ENCODE data around the gene MTCL3.

Gene MTCL3

DNA sequence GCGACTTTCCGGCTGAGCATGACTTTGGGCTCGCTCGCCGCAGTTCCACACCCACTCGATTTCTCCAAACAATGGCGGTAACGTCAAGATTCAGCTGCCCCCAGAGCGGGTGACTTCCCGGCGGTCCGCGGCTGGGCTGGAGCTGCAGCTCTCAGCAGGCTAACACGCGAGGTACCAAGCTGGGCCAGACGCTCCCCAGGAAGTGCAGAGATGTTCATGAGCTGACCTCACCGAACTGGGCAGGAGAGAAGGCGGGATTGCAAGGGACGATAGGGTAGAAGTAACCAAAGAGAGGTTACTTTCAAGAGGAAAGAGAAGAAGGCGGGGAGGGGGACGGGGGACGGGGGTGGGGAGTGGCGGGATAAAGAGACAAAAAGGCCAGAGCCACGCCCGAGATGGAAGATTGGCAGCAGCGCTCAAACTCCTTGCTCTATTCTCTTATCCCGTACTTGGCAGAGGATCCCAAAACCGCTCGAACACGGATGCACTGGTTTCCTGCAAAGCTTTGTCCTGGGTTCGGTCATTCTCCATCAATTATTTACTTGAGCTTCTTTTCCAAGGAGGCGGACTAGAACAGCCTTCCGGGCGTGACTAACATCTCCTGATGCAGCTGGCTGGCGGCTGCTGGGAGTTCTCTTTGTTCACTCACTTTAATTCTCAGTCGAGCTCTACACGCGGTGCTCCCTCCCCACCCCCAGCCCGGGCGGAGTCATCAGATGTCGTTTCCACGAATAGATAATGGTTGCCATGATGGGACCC lies at the start of gene MTCL3:
TSS of gene MTCL3 (minus strand) at position 626 of the 759 bp plus-strand sequence.
- peak; percentile 92 for DNase-seq

DNA sequence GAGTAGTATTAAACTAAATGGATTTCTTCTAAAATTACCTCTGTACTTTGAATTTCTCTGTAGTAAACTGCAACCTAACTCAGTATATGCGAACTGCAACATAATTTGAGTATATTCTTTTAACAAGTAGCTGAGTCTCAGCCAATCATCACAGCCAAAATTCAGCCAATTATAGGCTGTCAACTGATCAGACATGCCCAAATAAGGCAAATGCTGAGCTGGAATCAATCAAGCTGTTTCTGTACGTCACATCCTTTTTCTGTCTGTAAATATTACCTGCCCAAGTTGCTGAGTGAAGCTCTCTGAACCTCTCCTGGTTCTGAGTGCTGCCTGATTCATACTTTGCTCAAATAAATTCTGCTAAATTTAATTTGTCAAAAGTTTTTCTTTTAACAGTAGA lies 48.3 kb upstream of the MTCL3 start:
- no peak for DNase-seq

DNA sequence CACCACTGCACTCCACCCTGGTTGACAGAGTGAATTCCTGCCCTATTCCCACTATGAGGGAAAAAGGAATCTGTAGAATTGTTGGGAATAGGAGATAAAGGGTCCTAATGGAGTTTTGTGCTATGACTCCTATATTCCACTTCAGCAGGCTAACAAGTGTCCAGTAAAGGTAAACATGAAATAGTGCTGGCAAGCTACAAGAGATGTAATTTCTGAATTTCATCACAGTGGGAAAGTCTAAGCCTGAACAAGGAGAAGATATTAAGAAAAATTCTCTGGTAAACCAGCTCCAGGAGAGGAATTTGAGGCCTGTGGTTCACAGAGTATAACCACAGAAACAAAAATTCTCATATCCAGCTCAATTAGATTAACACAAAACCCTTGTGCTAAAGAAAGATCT lies 47.5 kb upstream of the MTCL3 start:
- DNase-seq = no peak

DNA sequence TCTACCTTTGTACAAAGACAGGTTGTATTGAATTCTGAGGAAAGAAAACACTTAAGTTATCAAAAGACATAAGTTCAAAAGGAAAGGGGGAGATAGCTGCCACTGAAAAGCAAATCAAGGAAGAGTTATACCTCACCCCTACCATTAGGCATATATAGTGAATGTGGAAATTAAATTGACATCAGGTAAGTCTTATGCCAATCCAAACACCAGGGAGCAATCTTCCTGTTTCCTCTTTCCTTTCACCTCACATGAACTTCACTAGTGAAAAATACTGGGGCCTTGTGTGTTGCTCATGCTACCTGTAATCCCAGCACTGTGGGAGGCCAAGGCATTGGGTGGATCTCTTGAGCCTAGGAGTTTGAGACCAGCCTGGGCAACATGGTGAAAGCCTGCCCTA lies 47.0 kb upstream of the MTCL3 start:
- DNase-seq = no peak

DNA sequence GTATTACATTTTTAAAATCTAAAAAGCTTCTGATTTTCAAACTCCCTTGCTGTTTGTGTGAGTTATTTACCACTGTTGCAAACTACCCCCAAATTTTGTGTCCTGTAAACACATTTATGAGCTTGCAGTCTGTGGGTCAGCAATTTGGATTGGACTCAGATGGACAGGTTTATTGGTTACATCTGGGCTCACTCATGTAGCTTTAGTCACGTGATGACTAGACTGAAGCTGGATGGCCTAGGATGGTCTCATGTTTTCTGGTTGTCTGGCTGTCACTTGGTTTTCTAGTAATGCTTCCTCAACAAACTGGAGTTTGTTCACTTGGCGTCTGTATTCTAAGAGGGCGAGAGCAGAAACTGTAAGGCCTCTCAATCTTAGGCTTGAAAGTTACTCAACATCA lies 45.6 kb upstream of the MTCL3 start:
- DNase-seq = no peak

DNA sequence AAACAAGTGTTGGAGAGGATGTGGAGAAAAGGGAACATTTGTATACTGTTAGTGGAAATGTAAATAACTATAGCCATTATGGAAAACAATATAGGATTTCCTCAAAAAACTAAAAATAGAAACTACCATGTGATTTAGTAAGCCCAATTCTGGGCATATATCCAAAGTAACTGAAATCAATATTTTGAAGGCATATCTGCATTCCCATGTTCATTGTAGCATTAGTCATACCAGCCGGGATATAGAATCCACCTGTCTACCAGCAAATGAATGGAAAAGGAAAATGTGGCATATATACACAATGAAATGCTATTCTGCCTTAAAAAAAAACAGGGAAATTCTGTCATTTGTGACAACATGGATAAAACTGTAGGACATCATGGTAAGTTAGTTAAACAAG lies 42.5 kb upstream of the MTCL3 start:
- no peak for DNase-seq

DNA sequence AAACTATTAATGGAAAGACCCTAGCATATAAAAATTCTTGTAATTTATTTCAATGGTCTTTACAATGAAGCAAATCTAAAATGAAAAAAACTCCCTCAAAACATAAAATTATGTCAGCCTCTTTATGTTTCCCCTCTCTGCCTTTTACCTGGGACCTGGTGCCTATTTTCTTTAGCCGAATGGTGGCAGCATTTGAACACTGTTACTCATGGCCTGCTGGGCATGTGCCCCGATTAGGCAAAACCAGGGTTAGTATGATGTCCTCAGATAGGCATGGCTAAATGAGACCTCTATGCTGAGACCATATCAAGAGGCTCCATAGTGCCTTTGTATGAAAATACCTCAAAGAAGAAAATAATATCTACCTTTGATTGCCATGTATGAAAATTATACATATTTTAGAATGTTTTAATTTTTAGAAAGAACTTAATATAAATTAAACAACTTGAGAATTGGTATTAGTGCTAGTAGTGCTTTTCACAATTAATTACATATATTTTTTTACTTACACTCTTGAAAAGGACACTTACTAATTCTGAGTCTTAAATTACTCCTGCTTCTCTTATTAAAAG lies 35.4 kb upstream of the MTCL3 start:
- peak; percentile 80 for DNase-seq

DNA sequence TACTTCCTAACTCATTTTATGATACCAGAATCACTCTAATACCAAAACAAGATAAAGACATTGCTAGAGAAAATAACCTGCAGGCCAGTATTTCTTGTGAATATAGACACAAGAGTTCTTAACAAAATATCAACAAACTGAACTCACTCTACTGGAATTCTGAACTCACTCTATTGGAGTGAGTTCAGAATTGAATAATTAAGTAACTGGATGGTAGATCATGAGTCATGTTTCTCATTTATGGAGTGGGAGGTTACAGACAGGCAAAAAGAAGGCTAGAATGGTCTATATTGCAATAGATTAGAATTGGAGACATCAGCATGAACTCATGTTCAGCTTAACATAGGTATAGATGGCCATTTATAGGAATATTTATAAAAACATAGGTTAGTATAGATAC lies 31.3 kb upstream of the MTCL3 start:
- DNase-seq = no peak

DNA sequence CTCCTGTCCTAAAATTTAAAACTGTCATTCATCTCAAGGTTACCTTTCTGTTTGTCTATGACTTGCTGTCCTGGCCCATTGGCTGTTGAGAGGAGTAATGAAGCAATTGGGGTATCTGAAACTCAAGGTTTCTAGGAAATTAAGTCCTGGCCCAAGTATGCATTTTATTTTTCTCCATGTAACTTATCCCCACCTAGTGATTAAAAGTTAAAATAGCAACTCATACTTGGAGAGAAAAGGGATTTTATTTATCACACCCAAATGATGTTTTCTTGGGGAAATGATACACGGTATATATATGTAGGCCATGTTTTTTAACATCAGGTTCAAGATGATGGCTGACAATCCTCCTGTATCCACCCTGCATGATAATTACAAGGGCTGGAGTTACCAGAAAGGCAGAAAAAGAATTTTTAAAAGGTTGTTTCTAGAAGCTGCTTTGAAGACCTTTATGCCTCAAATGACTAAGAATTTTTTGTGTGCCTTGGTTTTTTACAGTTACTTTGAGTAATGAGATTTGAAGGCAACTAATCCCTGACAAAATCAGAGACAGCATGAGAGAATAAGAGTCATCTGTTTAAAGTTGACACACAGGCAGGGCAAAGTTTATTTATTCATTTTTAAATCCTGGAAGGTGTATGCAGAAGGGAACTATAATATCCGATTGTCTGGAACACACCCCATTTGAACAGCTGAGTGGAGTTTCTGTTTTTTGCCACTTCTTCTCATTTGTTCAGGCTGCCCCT lies 28.9 kb upstream of the MTCL3 start:
- no peak for DNase-seq

DNA sequence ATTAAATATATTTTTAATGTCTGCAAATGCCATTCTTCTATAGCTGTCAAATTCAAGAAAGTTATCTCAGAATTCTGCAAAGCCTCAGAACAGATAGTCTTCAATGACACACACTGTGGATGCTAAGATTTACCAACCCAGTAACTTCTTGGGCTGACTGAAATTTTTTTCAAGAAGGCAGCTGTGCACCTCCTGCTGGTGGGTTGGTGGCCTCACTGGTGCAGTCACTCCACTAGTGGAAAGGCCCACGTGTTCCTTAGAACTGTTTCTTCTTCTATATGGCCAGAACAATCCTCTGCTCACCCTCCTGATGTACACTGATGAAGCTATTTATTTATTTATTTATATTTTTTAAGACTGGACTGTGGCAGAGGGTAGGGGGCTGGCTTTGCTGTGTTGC lies 28.1 kb upstream of the MTCL3 start:
- DNase-seq = no peak

DNA sequence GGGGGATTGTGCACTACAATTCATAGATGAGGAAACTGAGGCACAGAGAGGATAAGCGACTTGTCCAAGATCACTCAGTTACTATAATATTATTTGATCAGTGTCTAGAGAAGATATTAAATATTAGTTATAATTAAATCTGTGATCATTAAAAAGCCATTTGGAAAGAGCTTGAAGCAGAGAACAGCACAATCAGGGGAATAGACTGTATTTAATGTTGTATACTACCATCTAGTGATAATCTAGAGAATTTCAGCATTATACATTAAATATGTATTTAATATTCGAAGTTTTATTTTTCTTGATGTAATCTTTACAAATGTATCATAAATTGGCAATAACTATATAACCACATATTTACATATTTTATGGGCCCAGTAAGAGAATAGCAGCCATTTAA lies 20.1 kb upstream of the MTCL3 start:
- no peak for DNase-seq

DNA sequence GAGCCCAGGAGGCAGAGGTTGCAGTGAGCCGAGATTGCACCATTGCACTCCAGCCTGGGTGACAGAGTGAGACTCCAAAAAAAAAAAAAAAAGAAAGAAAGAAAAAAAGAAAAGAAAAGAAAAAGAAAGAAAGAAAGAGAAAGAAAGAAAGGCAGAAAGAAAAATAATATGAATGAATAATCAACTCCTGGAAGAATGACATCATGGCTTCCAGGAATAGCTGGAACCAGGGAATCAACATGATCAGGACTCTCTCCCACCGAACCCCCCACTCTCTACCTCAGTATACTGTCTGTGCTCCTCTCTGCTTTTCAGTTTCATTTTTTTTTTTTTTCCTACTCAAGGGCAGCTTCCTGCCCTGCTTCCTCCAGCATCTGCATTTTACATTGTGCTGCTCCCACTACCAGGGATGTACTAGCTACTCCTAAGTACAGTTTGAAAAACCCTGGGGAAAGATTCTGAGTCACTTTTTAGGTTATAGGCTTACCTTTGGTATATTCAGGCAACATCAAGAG lies 19.7 kb upstream of the MTCL3 start:
- DNase-seq = no peak

DNA sequence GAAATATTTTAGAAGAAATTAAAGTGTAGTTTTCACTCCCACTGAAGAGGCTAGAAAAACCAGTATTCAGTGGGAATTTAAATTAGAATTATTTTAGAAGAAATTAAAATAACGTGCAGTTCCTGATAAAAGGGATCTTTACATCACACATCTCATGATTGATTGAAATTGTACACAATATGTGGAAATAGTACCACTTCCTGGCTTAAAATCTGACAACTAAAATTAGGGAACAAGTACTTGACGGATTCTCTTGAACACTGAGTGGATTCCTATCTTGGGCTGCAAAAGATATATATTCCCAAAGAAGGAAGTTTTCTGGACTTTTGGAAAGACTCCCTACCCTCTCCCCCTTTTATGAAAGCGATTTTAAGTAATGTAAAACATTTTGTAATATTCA lies 14.6 kb upstream of the MTCL3 start:
- DNase-seq = no peak

DNA sequence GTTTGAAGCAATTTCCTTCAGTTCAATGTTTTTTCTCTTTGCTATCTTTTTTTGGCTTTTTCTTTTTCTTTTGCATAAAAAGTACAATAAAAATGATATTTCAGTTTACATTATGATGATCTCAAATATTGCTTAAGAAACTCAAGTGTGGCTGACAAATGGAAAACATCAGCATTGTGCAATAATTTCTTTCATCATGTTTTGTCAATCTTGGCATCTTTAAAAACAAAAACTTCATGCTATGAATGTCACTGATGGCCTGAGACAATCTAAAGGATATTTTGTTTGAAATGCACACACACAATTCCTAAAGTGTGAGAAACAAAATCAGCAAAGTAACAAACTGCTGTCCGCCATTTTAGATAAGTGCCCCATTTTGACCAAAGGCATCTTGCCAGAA lies 13.9 kb upstream of the MTCL3 start:
- DNase-seq = no peak

DNA sequence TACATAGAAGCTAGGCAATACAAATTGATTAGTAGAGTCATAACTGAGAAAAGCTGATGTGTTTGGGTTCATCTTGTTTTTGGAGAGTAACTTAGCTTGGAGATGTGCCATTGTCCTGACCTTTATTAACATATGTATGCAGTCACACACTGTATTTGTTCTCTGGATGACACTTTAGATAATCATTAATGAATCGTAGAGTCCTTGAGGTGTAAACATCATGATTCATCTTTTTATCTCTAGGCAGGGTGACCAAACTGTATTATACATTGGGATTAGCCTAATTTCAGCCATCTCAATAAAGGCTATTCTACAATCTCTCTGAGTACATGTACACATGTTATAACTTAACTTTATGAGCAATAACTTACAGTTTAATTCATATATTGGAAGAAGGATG lies 3.6 kb upstream of the MTCL3 start:
- no peak for DNase-seq

DNA sequence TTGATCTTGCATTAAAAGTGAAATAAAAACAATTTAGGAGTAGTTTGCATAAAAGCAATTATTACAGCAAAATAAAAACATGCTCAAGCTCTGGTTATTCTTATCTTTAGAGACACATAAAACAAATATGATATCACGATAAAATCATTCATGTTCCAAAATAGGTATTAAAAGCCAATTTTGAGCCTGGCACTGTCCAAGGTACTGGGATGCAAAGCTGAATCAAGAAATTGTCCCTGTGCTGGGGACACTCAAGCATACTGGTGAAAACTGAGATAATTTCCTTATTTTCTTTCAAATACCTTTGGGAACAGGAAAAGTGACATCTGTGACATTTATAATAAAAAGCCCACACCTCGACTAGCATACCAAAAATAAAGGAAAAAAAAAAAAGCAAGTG lies 931 bp upstream of the MTCL3 start:
- DNase-seq = no peak

DNA sequence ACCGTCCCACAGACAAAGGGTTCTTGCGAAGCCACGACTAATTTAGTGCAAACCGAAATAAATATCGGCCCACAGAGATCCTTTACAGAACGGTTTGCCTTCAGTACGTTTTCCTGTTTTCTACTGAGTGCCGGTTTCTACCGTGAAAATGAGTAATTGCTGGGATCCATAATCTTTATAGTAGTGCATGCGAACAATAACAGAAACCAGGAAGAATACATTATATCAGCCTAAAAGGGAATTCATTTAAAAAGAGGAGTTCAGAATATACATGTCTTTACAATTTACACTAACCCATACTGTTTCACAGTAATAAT lies 292 bp upstream of the MTCL3 start:
- DNase-seq = no peak

DNA sequence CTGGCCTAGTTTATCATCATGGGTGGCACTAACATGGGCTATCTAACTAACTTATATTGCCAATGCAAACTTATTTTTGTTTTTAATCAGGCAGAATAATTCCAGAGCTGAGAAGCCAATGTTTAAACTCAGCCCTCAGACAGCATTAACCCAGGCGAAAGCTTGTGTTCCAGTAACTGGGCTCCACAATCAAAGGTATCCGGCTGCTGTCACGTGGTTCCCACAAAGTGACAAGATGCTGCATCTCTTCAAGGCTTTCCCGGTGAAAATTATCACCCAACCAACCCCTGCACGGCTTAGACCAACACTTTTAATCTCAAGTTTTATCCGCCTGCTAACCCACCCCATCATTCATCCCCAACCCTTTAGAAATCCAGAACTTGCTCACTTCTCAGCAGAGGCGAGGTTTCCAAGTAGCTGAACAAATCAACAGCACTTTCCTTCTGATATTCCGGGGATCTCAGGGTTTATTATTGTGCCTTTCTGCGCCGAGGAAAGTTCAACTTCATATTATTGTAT lies 885 bp downstream of the MTCL3 start:
- DNase-seq = no peak

DNA sequence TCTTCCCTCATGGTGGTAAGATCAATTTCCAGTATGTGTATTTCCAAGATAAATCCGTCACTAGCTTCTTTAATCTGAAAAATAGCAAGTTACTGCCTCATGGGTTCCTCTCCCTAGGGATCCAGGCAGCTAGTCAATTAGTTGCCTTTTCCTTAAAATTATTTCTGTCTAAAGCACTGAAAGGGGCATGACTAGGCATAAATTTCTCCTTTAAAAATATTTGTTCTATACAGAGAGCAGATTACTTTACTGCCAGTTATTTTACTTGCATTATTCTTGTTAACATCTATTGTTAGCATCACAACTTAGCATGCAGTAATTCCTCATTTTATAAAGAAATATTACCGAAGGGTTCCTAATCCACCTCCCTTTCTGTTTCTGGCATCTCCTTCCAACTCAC lies 1.4 kb downstream of the MTCL3 start:
- DNase-seq = no peak

DNA sequence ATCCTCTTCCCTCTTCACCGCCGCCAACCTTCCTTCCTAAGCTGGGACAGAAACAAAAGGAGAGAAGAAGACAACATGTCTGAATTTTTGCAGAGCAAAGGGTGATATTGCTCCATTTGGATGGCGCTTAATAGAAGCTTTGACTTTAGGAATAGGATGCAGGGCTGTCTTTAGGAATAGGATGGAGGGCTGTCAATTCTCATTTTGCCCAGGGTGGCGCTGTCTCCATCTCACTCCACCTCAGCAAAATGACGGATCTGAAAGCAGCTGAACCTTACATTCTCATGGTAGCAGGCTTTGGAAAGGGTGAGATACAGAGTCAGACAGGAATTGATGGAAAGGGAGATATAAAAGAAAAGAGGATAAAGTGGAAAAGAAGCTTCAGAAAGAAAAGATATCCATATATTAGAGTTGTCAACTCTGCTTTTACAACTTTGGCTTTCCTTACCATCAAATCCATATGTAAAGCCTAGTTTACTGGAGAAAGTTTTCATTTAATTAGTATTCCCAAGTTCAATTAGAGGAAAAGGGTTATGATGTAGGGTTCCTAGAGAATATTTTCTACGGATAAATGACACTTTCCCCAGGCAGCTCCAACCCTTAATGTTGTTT lies 2.4 kb downstream of the MTCL3 start:
- peak; percentile 66 for DNase-seq

DNA sequence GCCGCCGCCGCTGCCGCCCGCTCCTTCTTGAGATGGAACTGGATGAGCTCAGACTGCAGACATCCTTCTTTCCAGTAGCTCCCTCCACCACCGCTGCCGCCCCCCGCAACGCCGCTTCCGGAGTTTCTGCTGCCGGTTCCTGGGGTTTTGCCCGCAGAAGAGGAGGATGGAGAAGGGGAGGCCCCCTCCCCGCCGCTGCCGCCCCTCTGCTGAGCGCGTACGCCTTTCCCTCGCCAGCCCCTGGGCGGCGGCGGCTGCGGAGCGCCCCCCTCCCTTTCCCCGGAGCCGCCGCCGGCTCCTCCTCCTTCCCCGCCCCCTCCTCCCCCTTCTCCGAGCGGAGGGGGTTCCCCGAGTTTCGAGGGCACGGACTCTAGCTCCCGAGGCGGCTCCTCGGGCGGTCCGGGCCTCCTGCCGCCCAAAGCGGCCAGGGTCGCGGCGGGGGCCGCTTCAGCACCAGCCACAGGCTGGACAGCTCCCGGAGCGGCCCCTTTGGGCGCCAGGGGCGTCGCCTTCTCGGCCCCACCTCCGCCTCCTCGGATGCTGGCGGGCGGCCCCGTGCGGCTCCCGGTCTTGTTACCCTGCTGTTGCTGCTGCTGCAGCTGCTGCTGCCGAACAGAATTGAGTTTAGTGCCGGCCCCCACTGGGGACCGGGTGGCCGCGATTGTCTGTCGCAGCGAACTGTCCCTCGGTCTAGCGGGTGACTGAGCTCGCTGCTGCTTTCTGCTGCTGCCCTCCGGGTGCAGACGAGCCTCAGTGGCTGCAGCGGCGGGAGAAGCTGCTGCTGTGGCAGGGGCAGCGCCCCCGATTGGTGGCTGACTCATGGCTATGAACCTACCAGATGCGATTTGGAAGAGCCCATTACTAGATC lies 3.1 kb downstream of the MTCL3 start:
- no peak for DNase-seq

DNA sequence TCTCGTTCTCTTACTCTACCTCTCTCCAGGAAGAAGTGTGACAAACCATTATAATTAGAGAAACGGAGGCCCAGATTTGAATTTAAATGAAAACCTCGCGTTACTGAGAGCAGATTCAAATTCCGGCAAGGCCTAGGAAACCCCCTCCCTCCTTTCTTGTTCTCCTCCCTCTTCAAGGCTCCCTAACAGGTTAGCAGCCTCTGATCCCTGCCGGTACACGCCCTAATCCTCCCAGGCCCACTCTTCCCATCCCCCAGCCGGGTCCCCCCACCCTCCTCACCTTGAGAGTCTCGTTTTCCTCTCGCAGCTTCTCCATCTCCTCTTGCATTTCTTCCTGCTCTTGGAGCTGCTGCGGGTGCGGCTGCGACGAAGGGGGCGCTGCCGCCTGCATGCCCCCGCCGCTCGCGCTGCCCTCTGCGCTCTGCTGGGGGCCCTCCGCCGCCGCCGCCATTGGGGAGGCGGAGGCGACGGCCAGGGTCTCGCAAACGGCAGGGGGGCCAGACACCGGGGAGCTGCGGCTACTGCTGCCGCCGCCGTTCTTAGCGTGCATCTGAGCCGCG lies 3.8 kb downstream of the MTCL3 start:
- no peak for DNase-seq

All from NCI-H1694 (cell line).